ENCODE results near the gene HAP1. TPM values are rescaled to one million over a fixed set of nuclear protein-coding genes. Genes with fewer than 3 reads are reported as not detected.

Gene HAP1
- total RNA-seq, 2 donors from 2014 or later, result 0.10 to 0.53 TPM

- H3K27ac ChIP-seq, result no peak overlapping the region
- no peaks in the 10 kb centered on the region for H3K4me1 ChIP-seq
- H3K9ac ChIP-seq (ENCODE audit: low read depth in 2 of 2, low read length in 2 of 2), result no peak overlapping the region
- H3K36me3 ChIP-seq, result no peaks in the 10 kb centered on the region
- H3K27me3 ChIP-seq, result no peaks in the 10 kb centered on the region
- intact Hi-C loops (cut with DNase I), result no loop called here
- no peaks in the 10 kb centered on the region for H3K9me3 ChIP-seq
- TF ChIP-seq CTCF (IDR thresholded peaks at IDR 0.05), result no peak
- no peak for DNase-seq
- no peak overlapping the region for H3K4me3 ChIP-seq
Measured at GRCh38 chr17:41724476-41725050, 9.9 kb downstream of the HAP1 start.

- no peak for TF ChIP-seq CTCF (IDR thresholded peaks at IDR 0.05)
- intact Hi-C loops (cut with DNase I), result no loop called here
Measured at GRCh38 chr17:41723801-41724475, 10.5 kb downstream of the HAP1 start.

GRCh38 chr17:41722231-41722630 lies 12.2 kb downstream of the HAP1 start:
- DNase-seq, result no peak
- intact Hi-C loops (cut with DNase I), result no loop called here
- Histone ChIP-seq H3K9ac (ENCODE audit: low read depth in 2 of 2, low read length in 2 of 2) (no peak overlapping the region), H3K9me3 (no peaks in the 10 kb centered on the region), H3K27ac (no peak overlapping the region), H3K4me3 (no peak overlapping the region), H3K27me3 (no peaks in the 10 kb centered on the region), H3K36me3 (no peaks in the 10 kb centered on the region), H3K4me1 (no peaks in the 10 kb centered on the region)
- no peak for TF ChIP-seq CTCF (IDR thresholded peaks at IDR 0.05)

More at GRCh38 chr17:41723801-41724475, 10.5 kb downstream of the HAP1 start:
- Histone ChIP-seq H3K9me3 (no peaks in the 10 kb centered on the region), H3K27me3 (no peaks in the 10 kb centered on the region), H3K4me1 (no peaks in the 10 kb centered on the region), H3K4me3 (no peak overlapping the region), H3K27ac (no peak overlapping the region), H3K36me3 (no peaks in the 10 kb centered on the region), H3K9ac (ENCODE audit: low read depth in 2 of 2, low read length in 2 of 2) (no peak overlapping the region)
- no peak for DNase-seq

GRCh38 chr17:41718287-41718645 lies 16.2 kb downstream of the HAP1 start:
- Histone ChIP-seq H3K9me3 (no peaks in the 10 kb centered on the region), H3K27me3 (no peaks in the 10 kb centered on the region), H3K4me1 (no peaks in the 10 kb centered on the region), H3K9ac (ENCODE audit: low read depth in 2 of 2, low read length in 2 of 2) (no peak overlapping the region), H3K27ac (no peak overlapping the region), H3K36me3 (no peaks in the 10 kb centered on the region), H3K4me3 (no peak overlapping the region)
- no peak for TF ChIP-seq CTCF (IDR thresholded peaks at IDR 0.05)
- intact Hi-C loops (cut with DNase I), result no loop called here
- DNase-seq, result no peak

- H3K27ac ChIP-seq, result no peak overlapping the region
- no peaks in the 10 kb centered on the region for H3K27me3 ChIP-seq
- DNase-seq, result no peak
- TF ChIP-seq CTCF (IDR thresholded peaks at IDR 0.05), result no peak
- H3K9me3 ChIP-seq, result no peaks in the 10 kb centered on the region
- no peaks in the 10 kb centered on the region for H3K36me3 ChIP-seq
- no peaks in the 10 kb centered on the region for H3K4me1 ChIP-seq
- no peak overlapping the region for H3K9ac ChIP-seq (ENCODE audit: low read depth in 2 of 2, low read length in 2 of 2)
- no peak overlapping the region for H3K4me3 ChIP-seq
- intact Hi-C loops (cut with DNase I), result no loop called here
Measured at GRCh38 chr17:41717408-41718286, 16.8 kb downstream of the HAP1 start.
